Measurements from ENCODE around the gene TRIO.

- TF ChIP-seq CTCF (IDR thresholded peaks at IDR 0.05; ENCODE audit: poor library complexity) (no peak), EZH2 (IDR thresholded peaks at IDR 0.05; ENCODE audit: borderline replicate concordance) (no peak), EZH2phosphoT487 (IDR thresholded peaks at IDR 0.05; ENCODE audit: low read depth, severe bottlenecking, unreplicated experiment) (no peak)
Observed at GRCh38 chr5:14114615-14115251, 28.4 kb upstream of the TRIO start.
